K562 (cell line): Measurements from ENCODE around the gene SCN8A. TPM values are rescaled to one million over a fixed set of nuclear protein-coding genes. Genes with fewer than 3 reads are reported as not detected.

Source experiments
- ATAC-seq: fragments of 200-7000 bp; cut with Tn5 transposase; 3 replicates; pipeline ENCODE4 v1.9.1; 2020; ENCODE audit warnings: moderate library complexity
- BruUV-seq: library from RNA; stranded (reverse); fragments of 400-500 nt; replicated peaks from 2 replicates; lab custom pipeline; 2021; lab: Mats Ljungman, UMichigan
- CTCF ChIA-PET: fragments of 300-600 bp; formaldehyde crosslinking; extraction: SDS; loops from one replicate; lab custom pipeline; 2021; ENCODE audit warnings: low intra/inter-chr PET ratio; lab: Yijun Ruan, JAX
- POLR2A ChIA-PET: fragments of 300-600, 350-650 bp; sonication (Branson Sonifier 250); formaldehyde crosslinking; extraction: SDS; loops from one replicate; lab custom pipeline; 2021; ENCODE audit warnings: antibody characterized with exemption, inconsistent platforms; lab: Yijun Ruan, JAX
- DNase-seq, 4 experiments: peaks; one replicate each; pipeline versions ENCODE4 v3.0.0 to v3.0.0-alpha.2; 2011 to 2018; ENCODE audit warnings: low spot score in 3 of 4, mixed read lengths in 3 of 4; ENCODE audit errors: extremely low read depth in 1 of 4
- FAIRE-seq: peaks from 2 replicates; lab custom pipeline; 2011; peaks lifted over from hg19 to GRCh38; lab: Jason Lieb, UNC
- H2AFZ ChIP-seq: 2 replicates; pipeline ENCODE4 v1.6.0; 2011; ENCODE audit warnings: low read depth, low read length, control low read depth, inconsistent platforms
- H3K27ac ChIP-seq: fragments of 200-600 bp; 3 replicates; pipeline ENCODE4 v1.8.0; 2011; ENCODE audit warnings: low read depth, mild to moderate bottlenecking, control low read depth, inconsistent platforms, low read length, moderate library complexity, mixed read lengths; ENCODE audit errors: extremely low read depth
- H3K27me3 ChIP-seq, 2 experiments: fragments of 300-600 bp in 1 of 2; 2 replicates in 1 of 2; 3 replicates in 1 of 2; pipeline versions ENCODE4 v1.6.0 to v1.8.0; 2011; ENCODE audit warnings: inconsistent platforms in 2 of 2, low read length in 2 of 2, mild to moderate bottlenecking in 1 of 2, mixed read lengths in 1 of 2, moderate library complexity in 1 of 2; ENCODE audit not compliant: control insufficient read depth in 2 of 2, insufficient read depth in 2 of 2
- H3K36me3 ChIP-seq: fragments of 300-600 bp; 3 replicates; pipeline ENCODE4 v1.8.0; 2011; ENCODE audit warnings: mild to moderate bottlenecking, low read length, inconsistent platforms; ENCODE audit not compliant: control insufficient read depth, insufficient read depth
- H3K4me1 ChIP-seq, 2 experiments: fragments of 200-600 bp in 1 of 2; replicated peaks in 1 of 2; 2 replicates in 1 of 2; 3 replicates in 1 of 2; pipeline versions ENCODE4 v1.5.1 to v1.8.0; 2011; ENCODE audit warnings: inconsistent platforms in 2 of 2, low read length in 2 of 2, mild to moderate bottlenecking in 1 of 2, mixed read lengths in 1 of 2, moderate library complexity in 1 of 2; ENCODE audit not compliant: control insufficient read depth in 2 of 2, insufficient read depth in 2 of 2
- H3K4me2 ChIP-seq: 2 replicates; pipeline ENCODE4 v1.6.1; 2011; ENCODE audit warnings: low read length, control low read depth, inconsistent platforms, mixed read lengths; ENCODE audit not compliant: insufficient read depth
- H3K4me3 ChIP-seq: fragments of 200-600 bp; sonication (generic), shearing (Covaris generic); 2 replicates; pipeline ENCODE4 v1.5.1; 2016; ENCODE audit warnings: control low read depth, inconsistent platforms
- H3K79me2 ChIP-seq: fragments of 200-600 bp; 3 replicates; pipeline ENCODE4 v1.8.0; 2011; ENCODE audit warnings: low read length, inconsistent platforms; ENCODE audit not compliant: control insufficient read depth, insufficient read depth
- H3K9ac ChIP-seq, 2 experiments: 2 replicates each; pipeline versions ENCODE4 v1.6.0 to v1.6.1; 2011; ENCODE audit warnings: low read depth in 2 of 2, low read length in 2 of 2, control low read depth in 1 of 2, inconsistent platforms in 1 of 2, mild to moderate bottlenecking in 1 of 2, mixed read lengths in 1 of 2; ENCODE audit not compliant: insufficient read depth in 1 of 2
- H3K9me1 ChIP-seq: one replicate; pipeline ENCODE4 v1.6.0; 2011; ENCODE audit warnings: inconsistent platforms, mild to moderate bottlenecking, low read length, moderate library complexity; ENCODE audit not compliant: control insufficient read depth, insufficient read depth
- H3K9me3 ChIP-seq: replicated peaks from 2 replicates; pipeline ENCODE4 v1.5.1; 2011; ENCODE audit warnings: low read depth, low read length, inconsistent platforms; ENCODE audit not compliant: control insufficient read depth, insufficient read depth
- H4K20me1 ChIP-seq: replicated peaks from 2 replicates; pipeline ENCODE4 v1.6.1; 2011; ENCODE audit warnings: low read length, inconsistent platforms, mixed read lengths; ENCODE audit not compliant: control insufficient read depth, insufficient read depth
- C11orf30 ChIP-seq: fragments of 450-650 bp; IDR thresholded peaks from 2 replicates; pipeline ENCODE4 v1.6.1; 2016; ENCODE audit warnings: low read depth, mild to moderate bottlenecking
- CSDE1 ChIP-seq, 2 experiments: fragments of 450-650 bp; IDR thresholded peaks; 2 replicates each; pipeline ENCODE4 v1.6.1; 2016; ENCODE audit warnings: mild to moderate bottlenecking in 1 of 2
- HLTF ChIP-seq: fragments of 450-650 bp; IDR thresholded peaks from 2 replicates; pipeline ENCODE4 v1.6.1; 2016
- MTF1 ChIP-seq: fragments of 250-450 bp; sonication (Bioruptor Pico); IDR thresholded peaks from 2 replicates; pipeline ENCODE4 v1.9.0; 2021; ENCODE audit warnings: moderate library complexity, mild to moderate bottlenecking, inconsistent platforms, borderline replicate concordance
- SMARCE1 ChIP-seq: fragments of 450-650 bp; IDR thresholded peaks from 2 replicates; pipeline ENCODE4 v1.7.1; 2016; ENCODE audit warnings: mild to moderate bottlenecking
- ZBTB8A ChIP-seq: fragments of 450-650 bp; IDR thresholded peaks from 2 replicates; pipeline ENCODE4 v1.6.1; 2018; ENCODE audit warnings: mild to moderate bottlenecking, moderate library complexity; ENCODE audit not compliant: partially characterized antibody
- ZNF57 ChIP-seq: fragments of 450-650 bp; formaldehyde crosslinking; IDR thresholded peaks from 2 replicates; pipeline ENCODE4 v1.4.0; 2020; ENCODE audit warnings: mild to moderate bottlenecking, moderate library complexity
- WGBS: fragments of 100-300 bp; shearing (Covaris generic); methylation state at CpG from one replicate; pipeline ENCODE4 v1.1.6; 2016; ENCODE audit warnings: low coverage, mixed read lengths; ENCODE audit not compliant: insufficient coverage; ENCODE audit errors: missing lambda C conversion rate; 5-methylcytosine and 5-hydroxymethylcytosine counted together
- in situ Hi-C: fragments of 300-500 bp; cut with MboI; formaldehyde crosslinking; loops from 4 replicates; pipeline ENCODE4 v1.15.0; 2018; ENCODE audit warnings: inconsistent platforms, mixed read lengths
- intact Hi-C: fragments of 100-400 bp; cut with micrococcal nuclease; formaldehyde crosslinking; loops from 2 replicates; pipeline ENCODE4 v1.14.2; 2022
- polyA plus RNA-seq, 8 experiments: library from polyadenylated mRNA; depleted of rRNA in 4 of 8; stranded (reverse) in 5 of 8; unstranded in 3 of 8; fragments of >200 nt; fragmentation: Nextera tagmentation in 2 of 8; fragmentation: Illumina TruSeq in 1 of 8; extraction: Ambion mirVana in 2 of 8; extraction: Trizol in 1 of 8; gene quantifications; 2 replicates each; pipeline versions ENCODE4 v1.2.1 to v1.2.3, GENCODE V29; 2011 to 2014; ENCODE audit warnings: inconsistent platforms in 1 of 8, missing spikeins in 1 of 8
- total RNA-seq, 7 experiments: library from RNA; depleted of rRNA in 6 of 7; stranded (reverse); fragments of >200 nt in 6 of 7; fragmentation: Illumina TruSeq in 2 of 7; extraction: Trizol in 2 of 7; gene quantifications; 2 replicates each; pipeline versions ENCODE4 v1.2.1 to v1.2.3, GENCODE V29; 2011 to 2021; ENCODE audit warnings: low replicate concordance in 1 of 7

Gene SCN8A
- total and polyA plus RNA-seq, 9 of the 15 experiments (the other 6 are each of a cell fraction or from before 2014, with no cell fraction given): 0.03 to 0.29 (median 0.15) TPM; not detected in 1

GRCh38 chr12:51841727-51842126 is 250.7 kb downstream of the SCN8A start:
- no peak for FAIRE-seq
- no peak overlapping the region for H3K9ac ChIP-seq
- no peaks in the 10 kb centered on the region for H4K20me1 ChIP-seq
- ATAC-seq: no peak
- intact Hi-C loops: no loop called here
- ChIA-PET CTCF (no interaction called here), POLR2A (interaction anchor here (0.5 to 1.5 kb wide), 2 partner anchors 10 to 18 kb away, joined by 3 to 7 read pairs; no protein-coding TSS in a partner anchor)
- in situ Hi-C loops: no loop called here
- no peak overlapping the region for H3K27ac ChIP-seq
- WGBS: 0% methylated on average over 5 of the region's 6 CpGs
- no peak overlapping the region for H3K4me3 ChIP-seq
- H2AFZ ChIP-seq: no peak overlapping the region
- H3K27me3 ChIP-seq: peaks cover 36 to 93% of the 10 kb centered on the region in 2 experiments; a peak in 4 of 5 replicates
- no peak overlapping the region for H3K4me2 ChIP-seq
- BruUV-seq: no TSS peak
- no peaks in the 10 kb centered on the region for H3K79me2 ChIP-seq
- TF ChIP-seq ZNF57 (CRISPR knock-in tag) (no peak), MTF1 (CRISPR knock-in tag) (no peak)
- no peak for DNase-seq
- no peaks in the 10 kb centered on the region for H3K4me1 ChIP-seq
- H3K9me1 ChIP-seq: no peaks in the 10 kb centered on the region
- no peaks in the 10 kb centered on the region for H3K9me3 ChIP-seq
- no peaks in the 10 kb centered on the region for H3K36me3 ChIP-seq

- H3K9me1 ChIP-seq: no peaks in the 10 kb centered on the region
- H4K20me1 ChIP-seq: peaks cover 6% of the 10 kb centered on the region; the same call in 1 of the 2 replicates
- peaks cover 35 to 79% of the 10 kb centered on the region in 2 experiments; a peak in 4 of 5 replicates for H3K27me3 ChIP-seq
- no peaks in the 10 kb centered on the region for H3K9me3 ChIP-seq
- ChIA-PET CTCF (no interaction called here), POLR2A (no interaction called here)
- no peak overlapping the region for H3K27ac ChIP-seq
- ATAC-seq (no peak), FAIRE-seq (no peak), DNase-seq (no peak)
- H3K4me2 ChIP-seq: no peak overlapping the region
- no peaks in the 10 kb centered on the region for H3K79me2 ChIP-seq
- 0% methylated on average over 4 of the region's 4 CpGs for WGBS
- no peak overlapping the region for H3K9ac ChIP-seq
- H2AFZ ChIP-seq: no peak overlapping the region
- BruUV-seq: no TSS peak
- no peak for TF ChIP-seq SMARCE1
- TF ChIP-seq CSDE1 (IDR thresholded peaks at IDR 0.05): no peak
- no peak for TF ChIP-seq C11orf30
- no peak for TF ChIP-seq ZBTB8A
- no peak for TF ChIP-seq HLTF
- H3K4me3 ChIP-seq: no peak overlapping the region
- intact Hi-C loops: no loop called here
- peaks cover 0 to 21% of the 10 kb centered on the region in 2 experiments; a peak in 3 of 5 replicates for H3K4me1 ChIP-seq
- in situ Hi-C loops: no loop called here
- no peaks in the 10 kb centered on the region for H3K36me3 ChIP-seq
These were observed 253.8 kb downstream of the SCN8A start for GRCh38 chr12:51844854-51845253.
